Gastrocnemius medialis (tissue), 4 donors: ENCODE measurements around the gene RPL36A. TPM values are rescaled to one million over a fixed set of nuclear protein-coding genes. Genes with fewer than 3 reads are reported as not detected.

ENCODE experiments used
- ATAC-seq, 2 donors: fragments of 150-250 bp; one replicate each; pipeline ENCODE4 v1.9.1; 2016
- DNase-seq, 2 donors: peaks; one replicate each; pipeline ENCODE4 v3.0.0-alpha.2; 2019
- H3K27ac ChIP-seq, 4 donors: fragments of 200-600 bp; sonication (generic); 1 replicate in 1 of 4; 2 replicates in 3 of 4; pipeline ENCODE4 v1.5.1; 2016 to 2018; ENCODE audit warnings: mild to moderate bottlenecking in 2 of 4, moderate library complexity in 1 of 4
- H3K27me3 ChIP-seq, 3 donors: fragments of 200-600 bp; sonication (generic) in 2 of 3; 1 replicate in 1 of 3; 2 replicates in 2 of 3; pipeline versions ENCODE4 v1.5.1 to v1.6.0; 2016 to 2019; ENCODE audit warnings: mild to moderate bottlenecking in 1 of 3, moderate library complexity in 1 of 3
- H3K36me3 ChIP-seq, 2 donors: fragments of 200-600 bp; sonication (generic) in 1 of 2; one replicate each; pipeline ENCODE4 v1.5.1; 2017 to 2018
- H3K4me1 ChIP-seq, 2 donors: fragments of 200-600 bp; sonication (generic) in 1 of 2; one replicate each; pipeline ENCODE4 v1.5.1; 2016 to 2017; ENCODE audit warnings: mild to moderate bottlenecking in 2 of 2
- H3K4me3 ChIP-seq, 4 donors: fragments of 200-600 bp; sonication (generic) in 3 of 4; 1 replicate in 1 of 4; 2 replicates in 3 of 4; pipeline ENCODE4 v1.5.1; 2016 to 2019; ENCODE audit warnings: mild to moderate bottlenecking in 2 of 4
- H3K9me3 ChIP-seq, 3 donors: fragments of 200-600 bp; sonication (generic) in 2 of 3; 1 replicate in 1 of 3; 2 replicates in 2 of 3; pipeline ENCODE4 v1.5.1; 2016 to 2019
- CTCF ChIP-seq, 5 experiments: fragments of 450-650 bp in 3 of 5; fragments of 200-600 bp in 2 of 5; sonication (generic) in 2 of 5; IDR thresholded peaks in 4 of 5; conservative IDR thresholded peaks in 1 of 5; 1 replicate in 4 of 5; 2 replicates in 1 of 5; pipeline ENCODE4 v1.5.1; 2016 to 2019; ENCODE audit warnings: antibody characterized with exemption in 5 of 5, mild to moderate bottlenecking in 3 of 5, moderate library complexity in 3 of 5
- POLR2A ChIP-seq, 2 donors: fragments of 450-650 bp; IDR thresholded peaks; one replicate each; pipeline ENCODE4 v1.6.1; 2017; ENCODE audit warnings: antibody characterized with exemption in 2 of 2, mild to moderate bottlenecking in 2 of 2, moderate library complexity in 2 of 2
- in situ Hi-C, 4 donors: fragments of 200-750 bp; cut with MboI; loops; one replicate each; pipeline versions ENCODE4 v1.15.0 to v1.8.0; 2017; ENCODE audit warnings: low sequenced_read_pairs in 4 of 4
- intact Hi-C: fragments of 100-400 bp; cut with DNase I; formaldehyde crosslinking; loops from one replicate; pipeline ENCODE4 v1.15.1; 2023; ENCODE audit warnings: low total_unique reads
- total RNA-seq, 4 donors: library from RNA; depleted of rRNA; stranded (reverse); fragments of >200 nt; gene quantifications; one replicate each; pipeline versions ENCODE4 v1.1.0 to v1.2.3, GENCODE V29; 2016

The RPL36A gene
- 1,000 to 10,000 TPM in 3 of 4 donors, 100 to 1,000 TPM in 1; 627 to 1,470 (median 1,100) TPM for total RNA-seq

DNA sequence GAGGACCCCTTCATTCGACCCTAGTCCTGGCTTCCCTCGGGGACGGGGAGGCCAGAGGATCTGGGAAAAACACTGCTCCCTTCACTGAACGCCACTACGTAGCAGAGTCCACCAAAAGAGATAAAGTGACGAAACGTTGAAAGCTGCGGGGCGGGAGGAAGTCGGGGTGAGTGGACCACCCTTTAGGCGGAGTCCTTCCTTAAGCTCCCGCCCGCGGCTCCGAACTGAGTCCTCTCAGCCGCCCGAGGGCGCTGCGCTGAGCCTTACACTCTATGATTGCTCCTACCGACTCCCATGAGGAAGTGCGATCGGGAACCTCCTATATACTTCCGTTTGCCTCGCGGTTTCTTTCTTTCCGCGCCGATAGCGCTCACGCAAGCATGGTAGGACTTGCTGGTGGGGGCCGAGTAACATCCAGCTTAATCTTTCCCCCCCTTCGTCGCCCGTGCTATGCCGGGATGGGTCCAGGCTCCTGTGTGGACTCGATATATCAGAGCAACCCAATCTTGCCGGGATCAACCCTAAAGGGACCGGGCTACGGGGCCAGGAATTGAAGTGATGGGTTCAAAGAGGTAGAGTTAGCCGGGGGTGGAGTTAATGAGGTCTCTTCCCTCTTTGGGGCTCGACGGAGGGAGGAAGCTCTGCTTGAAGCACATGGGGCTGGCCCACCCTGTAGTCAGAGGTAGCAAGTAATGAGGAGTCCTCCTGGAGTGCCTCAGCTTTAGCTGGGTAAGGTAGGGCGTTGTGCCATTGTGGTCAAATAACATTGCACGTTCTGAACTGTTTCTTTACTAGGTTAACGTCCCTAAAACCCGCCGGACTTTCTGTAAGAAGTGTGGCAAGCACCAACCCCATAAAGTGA lies at the start of gene RPL36A:
RPL36A (plus strand) TSS at position 348 of the 862 bp plus-strand sequence; CDS start at position 381, 33 bp downstream.
- Histone ChIP-seq H3K27me3 (no peaks in the 10 kb centered on the region), H3K9me3 (no peaks in the 10 kb centered on the region), H3K27ac (peak within 1 kb of the TSS; percentile 78 to 89 (median 81)), H3K4me3 (peak within 1 kb of the TSS; percentile 65 to 73 (median 70)), H3K4me1 (no peaks in the 10 kb centered on the region), H3K36me3 (peaks cover 0 to 3% of the 10 kb centered on the region in 2 donors)
- ATAC-seq: peak; percentile 99
- TF ChIP-seq POLR2A (IDR thresholded peaks at IDR 0.05) (peak; percentile 86 to 87), CTCF (IDR thresholded peaks at IDR 0.05 in 4 of 5, conservative IDR thresholded peaks at IDR 0.05 in 1 of 5) (peak; percentile 43 to 75 (median 55))
- in situ Hi-C loops: no loop called here
- intact Hi-C loops: loop anchor here (1.0 to 2.0 kb wide), 2 partner anchors 18 to 42 kb away; partner anchors contain the start of gene HNRNPH2
- peak; percentile 71 to 82 for DNase-seq

- peak in 1 of 2 donors; percentile 1 for DNase-seq
- Histone ChIP-seq H3K4me1 (peaks cover 0 to 3% of the 10 kb centered on the region in 2 donors), H3K27ac (peak overlapping the region; percentile 85 to 97 (median 91)), H3K4me3 (peak overlapping the region; percentile 71 to 87 (median 72)), H3K9me3 (no peaks in the 10 kb centered on the region), H3K27me3 (no peaks in the 10 kb centered on the region), H3K36me3 (no peaks in the 10 kb centered on the region)
- ATAC-seq: peak in 1 of 2 donors; percentile 19
- in situ Hi-C loops: no loop called here
- intact Hi-C loops: loop anchor here (5.0 kb wide), 1 partner anchor 251 kb away; the partner anchor contains the start of gene CENPI
- TF ChIP-seq CTCF (IDR thresholded peaks at IDR 0.05 in 4 of 5, conservative IDR thresholded peaks at IDR 0.05 in 1 of 5) (no peak), POLR2A (IDR thresholded peaks at IDR 0.05) (no peak)
Measured at GRCh38 chrX:101347859-101348451, 42.9 kb upstream of the RPL36A start.

DNA sequence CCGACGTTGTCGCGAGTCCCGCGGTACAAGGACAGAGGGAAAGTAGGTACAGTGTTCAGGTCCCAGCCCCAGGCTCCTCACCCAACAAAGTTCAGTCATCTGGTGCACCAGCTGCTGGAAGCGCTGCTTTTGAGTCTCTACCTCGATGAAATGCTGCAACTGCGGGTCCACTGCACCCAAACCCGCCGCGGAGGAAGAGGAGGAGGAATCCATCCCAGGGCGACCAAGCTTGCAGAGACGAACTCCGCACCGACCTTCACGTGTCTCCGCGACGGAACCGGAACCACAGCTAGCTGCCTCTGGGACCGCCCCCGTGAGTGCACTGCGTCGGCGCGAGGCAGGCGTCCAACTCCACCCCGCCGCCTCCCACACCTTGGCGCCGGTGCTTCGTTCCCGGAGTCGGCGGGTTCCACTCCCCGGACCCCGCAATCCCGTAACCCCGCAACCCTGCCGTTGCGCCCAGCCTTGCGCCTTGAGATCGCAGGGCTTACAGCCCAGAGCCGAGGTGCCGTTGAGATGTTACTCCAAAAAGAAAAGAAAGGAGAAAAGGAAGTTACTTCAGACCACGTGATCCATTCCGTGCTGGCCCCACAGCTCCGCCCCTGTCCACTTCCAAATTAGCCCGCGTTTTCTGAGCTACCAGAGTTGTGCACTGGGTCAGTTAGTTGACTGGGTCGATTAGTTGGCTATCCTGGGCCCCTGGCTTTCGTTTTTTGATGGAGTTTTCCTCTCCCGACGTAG lies 42.2 kb upstream of the RPL36A start, which contains the start of gene TIMM8A:
TIMM8A (minus strand) TSS at position 291 of the 741 bp plus-strand sequence; CDS start at position 213, 78 bp downstream.
- Histone ChIP-seq H3K27ac (peak within 1 kb of the TSS; percentile 85 to 97 (median 91)), H3K9me3 (no peaks in the 10 kb centered on the region), H3K27me3 (no peaks in the 10 kb centered on the region), H3K4me3 (peak within 1 kb of the TSS; percentile 71 to 87 (median 72)), H3K4me1 (peaks cover 0 to 3% of the 10 kb centered on the region in 2 donors), H3K36me3 (no peaks in the 10 kb centered on the region)
- intact Hi-C loops (loop anchor here (1.0 to 5.0 kb wide), 2 partner anchors 43 to 251 kb away; partner anchors contain the start of genes CENPI and RPL36A), in situ Hi-C loops (no loop called here)
- peak; percentile 53 to 65 for TF ChIP-seq POLR2A (IDR thresholded peaks at IDR 0.05)
- TF ChIP-seq CTCF (IDR thresholded peaks at IDR 0.05 in 4 of 5, conservative IDR thresholded peaks at IDR 0.05 in 1 of 5): no peak
- ATAC-seq: peak; percentile 92 to 96
- peak; percentile 75 for DNase-seq

DNA sequence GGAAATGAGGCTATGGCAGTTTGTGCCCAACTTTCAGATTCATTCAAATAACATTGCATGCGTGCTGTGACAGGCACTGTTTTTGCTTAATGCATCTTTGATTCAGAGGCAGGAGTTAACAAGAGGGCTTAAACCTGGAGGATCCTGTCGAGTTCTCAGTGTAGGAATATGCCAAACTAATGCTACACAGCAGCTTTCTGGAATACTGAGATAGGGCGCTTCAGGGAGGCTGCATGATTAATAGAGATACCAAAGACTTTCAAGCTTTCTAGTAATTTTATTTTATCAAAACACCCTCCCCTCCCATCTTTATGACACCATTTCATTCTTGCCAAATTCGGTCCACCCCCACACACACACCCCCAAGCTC lies 41.6 kb upstream of the RPL36A start:
- TF ChIP-seq CTCF (IDR thresholded peaks at IDR 0.05 in 4 of 5, conservative IDR thresholded peaks at IDR 0.05 in 1 of 5) (no peak), POLR2A (IDR thresholded peaks at IDR 0.05) (no peak)
- Histone ChIP-seq H3K9me3 (no peaks in the 10 kb centered on the region), H3K27me3 (no peaks in the 10 kb centered on the region), H3K36me3 (no peaks in the 10 kb centered on the region), H3K4me1 (peaks cover 0 to 3% of the 10 kb centered on the region in 2 donors), H3K4me3 (peak overlapping the region; percentile 71 to 87 (median 72)), H3K27ac (peak overlapping the region; percentile 85 to 97 (median 91))
- in situ Hi-C loops: no loop called here
- intact Hi-C loops: loop anchor here (1.0 to 5.0 kb wide), 2 partner anchors 42 to 252 kb away; partner anchors contain the start of genes CENPI and RPL36A
- DNase-seq (no peak), ATAC-seq (no peak)
